ENCODE measurements around the gene ZFYVE28. TPM values are rescaled to one million over a fixed set of nuclear protein-coding genes. Genes with fewer than 3 reads are reported as not detected.
A peak's percentile ranks its signal among the peaks of the same experiment; 100 is the strongest.

The ZFYVE28 gene
- total and polyA plus RNA-seq, 2 donors (not counting 1 experiment from before 2014, with no cell fraction given): 5.8 to 12.1 TPM

GRCh38 chr4:2290974-2291704, 127.3 kb downstream of the ZFYVE28 start:
- no peaks in the 10 kb centered on the region for H4K20me1 ChIP-seq (ENCODE audit: control insufficient read depth, insufficient read depth, low read length, poor library complexity, severe bottlenecking)
- DNase-seq (peak; percentile 75), ATAC-seq (ENCODE audit: low read depth) (peak; percentile 75)
- peak overlapping the region; percentile 72 for H3K4me2 ChIP-seq (replicated peaks; ENCODE audit: low read depth, low read length, poor library complexity, severe bottlenecking)
- H3K9ac ChIP-seq (ENCODE audit: low read length): peak overlapping the region; percentile 17
- no peaks in the 10 kb centered on the region for H3K79me2 ChIP-seq (ENCODE audit: control insufficient read depth, insufficient read depth, low read length)
- peaks cover 0 to 8% (median 3%) of the 10 kb centered on the region in 4 experiments for H3K27me3 ChIP-seq (replicated peaks in 1 of 4; ENCODE audit: control extremely low read depth in 1 of 4, control insufficient read depth in 3 of 4, insufficient read depth in 4 of 4, low read length in 3 of 4)
- 8% methylated on average over 23 of the region's 24 CpGs for WGBS (ENCODE audit: insufficient coverage)
- no peaks in the 10 kb centered on the region for H3K27me3 Mint-ChIP-seq
- CTCF ChIA-PET: interaction anchor here (0.9 to 2.0 kb wide), 3 partner anchors 9 to 64 kb away, joined by 3 to 6 read pairs (median 4); no protein-coding TSS in a partner anchor
- H3K4me1 Mint-ChIP-seq: peaks cover 22% of the 10 kb centered on the region
- H3K4me3 Mint-ChIP-seq: peak overlapping the region; percentile 77
- TF ChIP-seq EZH2 (IDR thresholded peaks at IDR 0.05; ENCODE audit: borderline replicate concordance, insufficient read depth, low read depth, low read length, poor library complexity, severe bottlenecking) (no peak), CTCF (IDR thresholded peaks at IDR 0.05) (no peak)
- H3K9me3 ChIP-seq (ENCODE audit: control extremely low read depth in 1 of 3, control insufficient read depth in 2 of 3, insufficient read depth in 1 of 3, low read length in 2 of 3): peaks cover 0 to 14% (median 0%) of the 10 kb centered on the region in 3 donors
- H3K4me3 ChIP-seq (ENCODE audit: control extremely low read depth in 1 of 5, extremely low read depth in 1 of 5, insufficient read depth in 1 of 5, low read depth in 2 of 5, low read length in 4 of 5): peak overlapping the region in 3 of 5 experiments; percentile 33 to 34 (median 34)
- H3K27ac Mint-ChIP-seq: peak overlapping the region; percentile 81
- peak overlapping the region; percentile 74 for H2AFZ ChIP-seq (ENCODE audit: insufficient read depth, low read depth, low read length, poor library complexity, severe bottlenecking)
- peaks cover 18 to 20% of the 10 kb centered on the region in 2 donors for H3K4me1 ChIP-seq (ENCODE audit: control insufficient read depth in 2 of 2, insufficient read depth in 2 of 2, low read length in 2 of 2)
- intact Hi-C loops (cut with micrococcal nuclease): loop anchor here (1.0 to 2.0 kb wide), 2 partner anchors 9 to 48 kb away; partner anchors contain the start of genes HAUS3 and POLN
- POLR2A ChIA-PET: interaction anchor here (1.0 to 2.3 kb wide), 6 partner anchors 9 to 128 kb away, joined by 3 to 18 read pairs (median 4); partner anchors contain the start of genes CFAP99, HAUS3, MXD4 and POLN
- H3K36me3 ChIP-seq (replicated peaks in 1 of 2; ENCODE audit: control extremely low read depth in 1 of 2, control insufficient read depth in 1 of 2, extremely low read depth in 1 of 2, insufficient read depth in 2 of 2, low read length in 1 of 2): no peaks in the 10 kb centered on the region
- H3K27ac ChIP-seq (ENCODE audit: low read length in 2 of 2): peak overlapping the region in 1 of 2 donors; percentile 49
- H3K9me3 Mint-ChIP-seq (ENCODE audit: insufficient read depth): no peaks in the 10 kb centered on the region

All from B cell (primary cell).